Measurements from ENCODE around the gene ETV6. TPM values are rescaled to one million over a fixed set of nuclear protein-coding genes. Genes with fewer than 3 reads are reported as not detected.

Gene ETV6
- total RNA-seq, 2 experiments from 2014 or later: 17.1 to 19.3 TPM

GRCh38 chr12:11787933-11788849 is 138.7 kb downstream of the ETV6 start:
- Histone ChIP-seq H3K79me2 (ENCODE audit: insufficient read depth, low read depth, low read length) (peaks cover 5% of the 10 kb centered on the region; the same call in 1 of the 2 replicates), H3K36me3 (ENCODE audit: insufficient read depth, low read length) (peaks cover 18% of the 10 kb centered on the region; the same call in 1 of the 2 replicates), H3K9me2 (ENCODE audit: insufficient read depth, low read length) (no peaks in the 10 kb centered on the region), H3K9me3 (ENCODE audit: low read length) (no peaks in the 10 kb centered on the region), H3K4me3 (ENCODE audit: low read depth, low read length, poor library complexity, severe bottlenecking) (peak overlapping the region; percentile 39), H3K27ac (ENCODE audit: low read depth, low read length, poor library complexity, severe bottlenecking) (peak overlapping the region; percentile 73), H4K20me1 (ENCODE audit: insufficient read depth, low read length) (no peaks in the 10 kb centered on the region), H3K4me1 (ENCODE audit: insufficient read depth, low read length, poor library complexity, severe bottlenecking) (peaks cover 41% of the 10 kb centered on the region), H2AFZ (ENCODE audit: low read length) (peak overlapping the region; percentile 14; the same call in 1 of the 2 replicates), H3K4me2 (ENCODE audit: low read length) (peak overlapping the region; percentile 61)
- TF ChIP-seq CTCF (conservative IDR thresholded peaks at IDR 0.05; ENCODE audit: low read length) (no peak), EZH2phosphoT487 (IDR thresholded peaks at IDR 0.05; ENCODE audit: borderline replicate concordance, low read depth, low read length) (no peak)
- BruUV-seq (replicated peaks): no TSS peak
- intact Hi-C loops (cut with micrococcal nuclease; ENCODE audit: unreplicated experiment): no loop called here
- ChIA-PET CTCF (ENCODE audit: unreplicated experiment) (no interaction called here), POLR2A (interaction anchor here (0.6 kb wide), 1 partner anchor 27 kb away, joined by 3 read pairs; no protein-coding TSS in a partner anchor)
- peak; percentile 66 for DNase-seq (ENCODE audit: low spot score)

DNA sequence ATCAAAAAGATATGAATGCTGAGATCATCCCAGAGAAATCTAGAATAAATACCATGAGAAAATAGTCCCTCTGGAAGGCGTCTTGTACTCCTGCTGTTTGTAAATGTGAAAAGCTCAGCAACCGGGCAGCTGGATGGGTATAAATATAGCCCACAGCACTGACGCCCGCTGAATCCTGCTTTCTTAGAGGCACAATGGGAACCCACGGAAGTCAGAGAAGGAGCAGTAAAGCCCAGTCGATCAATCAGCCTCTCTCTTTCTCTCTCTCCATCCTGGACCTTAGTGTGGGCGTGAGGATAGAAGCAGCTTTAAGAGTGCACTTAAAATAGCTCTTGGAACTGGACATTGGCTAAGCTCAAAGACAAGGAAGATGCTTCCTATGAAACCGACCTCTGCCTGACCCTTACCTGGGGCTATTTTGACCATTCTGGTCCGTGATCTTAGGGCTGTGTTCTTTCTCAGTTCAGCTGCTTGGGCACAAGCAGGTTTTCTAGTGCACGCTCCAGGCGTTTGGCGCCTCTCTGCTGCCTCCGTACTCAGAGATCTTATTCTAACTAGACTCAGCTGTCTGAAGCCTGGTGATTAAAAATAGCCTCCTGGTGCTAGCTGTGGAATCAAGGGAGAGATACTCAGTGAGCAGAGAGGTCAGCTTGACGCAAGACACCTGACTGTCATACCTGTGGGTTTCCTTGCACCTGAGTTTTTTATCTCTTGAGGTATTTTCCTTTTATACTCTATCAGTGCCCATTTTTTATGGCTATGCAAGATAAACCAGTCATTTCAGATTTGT is 144.6 kb downstream of the ETV6 start:
- H3K9me3 ChIP-seq (ENCODE audit: low read length): no peaks in the 10 kb centered on the region; the same call in 1 of the 2 replicates
- intact Hi-C loops (cut with micrococcal nuclease; ENCODE audit: unreplicated experiment): no loop called here
- H3K36me3 ChIP-seq (ENCODE audit: insufficient read depth, low read length): peaks cover 23% of the 10 kb centered on the region; the same call in 1 of the 2 replicates
- no peak overlapping the region for H3K4me3 ChIP-seq (ENCODE audit: low read depth, low read length, poor library complexity, severe bottlenecking)
- no peak for TF ChIP-seq CTCF (conservative IDR thresholded peaks at IDR 0.05; ENCODE audit: low read length)
- TF ChIP-seq EZH2phosphoT487 (IDR thresholded peaks at IDR 0.05; ENCODE audit: borderline replicate concordance, low read depth, low read length): no peak
- H3K27ac ChIP-seq (ENCODE audit: low read depth, low read length, poor library complexity, severe bottlenecking): no peak overlapping the region
- CTCF ChIA-PET (ENCODE audit: unreplicated experiment): no interaction called here
- DNase-seq (ENCODE audit: low spot score): no peak
- H4K20me1 ChIP-seq (ENCODE audit: insufficient read depth, low read length): no peaks in the 10 kb centered on the region
- no peak overlapping the region; the same call in 1 of the 2 replicates for H3K4me2 ChIP-seq (ENCODE audit: low read length)
- POLR2A ChIA-PET: interaction anchor here (1.9 to 2.1 kb wide), 2 partner anchors 8 to 14 kb away, joined by 5 to 12 read pairs; no protein-coding TSS in a partner anchor
- no peak overlapping the region for H2AFZ ChIP-seq (ENCODE audit: low read length)
- H3K9me2 ChIP-seq (ENCODE audit: insufficient read depth, low read length): no peaks in the 10 kb centered on the region
- BruUV-seq (replicated peaks): no TSS peak
- H3K79me2 ChIP-seq (ENCODE audit: insufficient read depth, low read depth, low read length): peaks cover 5% of the 10 kb centered on the region; the same call in 1 of the 2 replicates
- H3K4me1 ChIP-seq (ENCODE audit: insufficient read depth, low read length, poor library complexity, severe bottlenecking): peaks cover 21% of the 10 kb centered on the region
